ENCODE measurements around the gene DNAH3. TPM values are rescaled to one million over a fixed set of nuclear protein-coding genes. Genes with fewer than 3 reads are reported as not detected.

Gene DNAH3
- total and polyA plus RNA-seq, 2 of the 8 experiments (the other 6 are each of a cell fraction or from before 2014, with no cell fraction given) = 0.57 to 0.71 TPM

DNA sequence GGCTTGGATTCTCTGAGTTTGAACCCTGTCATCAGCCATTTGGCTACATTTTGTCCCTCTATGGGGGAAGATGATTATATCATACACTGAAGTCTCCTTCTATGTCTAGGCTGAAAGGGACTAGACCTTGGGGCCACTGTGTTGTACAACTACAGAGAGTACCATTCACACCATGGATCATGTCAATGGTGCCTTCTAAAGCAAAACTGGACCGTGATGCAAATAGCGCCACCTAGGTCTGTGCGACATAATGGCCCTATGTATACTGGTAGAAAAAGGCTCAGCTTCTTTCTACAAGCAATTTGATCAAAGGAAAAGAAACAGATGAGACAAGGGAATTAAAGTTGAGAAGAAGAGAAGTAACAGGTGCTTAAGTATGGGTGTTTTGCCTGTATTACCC is 149.4 kb downstream of the DNAH3 start:
- POLR2A ChIA-PET (ENCODE audit: partially characterized antibody) = interaction anchor here (0.6 to 1.0 kb wide), 2 partner anchors 53 to 148 kb away, joined by 3 read pairs; no protein-coding TSS in a partner anchor

More for the DNA sequence above, 149.4 kb downstream of the DNAH3 start:
- WGBS, 2 experiments (ENCODE audit: extremely low coverage in 1 of 2, insufficient coverage in 1 of 2, insufficient read length in 1 of 2, insufficient replicate concordance in 2 of 2, low coverage in 1 of 2, low lambda C conversion rate in 2 of 2, missing lambda C conversion rate in 1 of 2) = 10% methylated on average over 3 of the region's 3 CpGs; no CpG with 5 or more reads in 1 of the 2 experiments
- no peaks in the 10 kb centered on the region for H4K20me1 ChIP-seq (replicated peaks in 1 of 2; ENCODE audit: control insufficient read depth in 1 of 2, insufficient read depth in 2 of 2, low read length in 2 of 2)
- H3K9me3 ChIP-seq (ENCODE audit: insufficient read depth in 2 of 2, low read depth in 1 of 2, low read length in 1 of 2) = no peaks in the 10 kb centered on the region
- no peak overlapping the region for H3K4me2 ChIP-seq (ENCODE audit: insufficient read depth in 1 of 2, low read depth in 2 of 2, low read length in 2 of 2)
- no peak overlapping the region for H2BK120ac ChIP-seq (replicated peaks; ENCODE audit: low read depth, low read length)
- no peak overlapping the region for H4K91ac ChIP-seq (replicated peaks; ENCODE audit: insufficient read length, low read length)
- no peaks in the 10 kb centered on the region for H3K36me3 ChIP-seq (ENCODE audit: control insufficient read depth in 2 of 4, insufficient read depth in 4 of 4, low read length in 3 of 4)
- no peak overlapping the region for H2BK5ac ChIP-seq (ENCODE audit: low read depth, low read length)
- no peaks in the 10 kb centered on the region for H3K79me1 ChIP-seq (ENCODE audit: low read depth, low read length)
- no peak overlapping the region for H3K14ac ChIP-seq (ENCODE audit: insufficient read length)
- H3K27me3 ChIP-seq (replicated peaks in 1 of 4; ENCODE audit: control insufficient read depth in 3 of 4, extremely low read depth in 1 of 4, insufficient read depth in 3 of 4, low read length in 3 of 4) = no peaks in the 10 kb centered on the region
- no peak overlapping the region for H3K4ac ChIP-seq (replicated peaks; ENCODE audit: insufficient read length, low read depth, low read length)
- H4K8ac ChIP-seq (ENCODE audit: extremely low read depth, insufficient read depth, low read length) = no peak overlapping the region
- H3K9ac ChIP-seq (replicated peaks in 1 of 4; ENCODE audit: extremely low read depth in 1 of 4, low read depth in 3 of 4, low read length in 3 of 4) = no peak overlapping the region
- no peak overlapping the region for H2BK15ac ChIP-seq (ENCODE audit: low read length)
- H3K4me3 ChIP-seq (ENCODE audit: extremely low read depth in 1 of 4, insufficient read depth in 2 of 4, low read depth in 3 of 4, low read length in 4 of 4) = no peak overlapping the region
- H3K4me1 ChIP-seq (replicated peaks in 1 of 4; ENCODE audit: control insufficient read depth in 3 of 4, insufficient read depth in 4 of 4, low read length in 3 of 4) = no peaks in the 10 kb centered on the region
- no peak overlapping the region for H4K5ac ChIP-seq (ENCODE audit: insufficient read length, low read depth, low read length)
- H3K56ac ChIP-seq (replicated peaks; ENCODE audit: insufficient read length, low read depth, low read length) = no peak overlapping the region
- 0 out of 2 replicates have a peak overlapping the region, but pooled peaks have one; percentile 13 for H2AFZ ChIP-seq (ENCODE audit: low read length)
- TF ChIP-seq RAD21 (IDR thresholded peaks at IDR 0.05 in 1 of 2, conservative IDR thresholded peaks at IDR 0.05 in 1 of 2; ENCODE audit: low read depth in 2 of 2, low read length in 2 of 2) = peak; percentile 59 to 71
- no peak for TF ChIP-seq CHD1 (IDR thresholded peaks at IDR 0.05; ENCODE audit: low read depth, low read length)
- TF ChIP-seq CTCF (IDR thresholded peaks at IDR 0.05; ENCODE audit: control extremely low read depth in 1 of 3, insufficient read depth in 1 of 3, low read depth in 1 of 3, low read length in 3 of 3) = peak; percentile 32 to 83 (median 65)
- 0 out of 2 replicates have a peak, but pooled peaks have one; percentile 11 for TF ChIP-seq YY1 (IDR thresholded peaks at IDR 0.05; ENCODE audit: low read depth, low read length)
- H3K18ac ChIP-seq (ENCODE audit: extremely low read depth, low read length) = no peak overlapping the region
- no peak overlapping the region for H2BK20ac ChIP-seq (ENCODE audit: low read length)
- no peak overlapping the region for H3K27ac ChIP-seq (ENCODE audit: low read depth, low read length)
- DNase-seq (ENCODE audit: low read depth in 1 of 2, low spot score in 2 of 2) (peak in 1 of 2 experiments; percentile 54), FAIRE-seq (peak; percentile 58)
- no peaks in the 10 kb centered on the region for H3K23me2 ChIP-seq (ENCODE audit: low read depth, low read length)
- H2AK5ac ChIP-seq (ENCODE audit: low read depth, low read length) = no peak overlapping the region
- no peak overlapping the region for H2BK12ac ChIP-seq (ENCODE audit: low read depth, low read length)
- H3K79me2 ChIP-seq (ENCODE audit: control insufficient read depth in 1 of 2, insufficient read depth in 2 of 2, low read length in 2 of 2) = no peaks in the 10 kb centered on the region
- no peak overlapping the region for H3K23ac ChIP-seq (ENCODE audit: insufficient read length)
- CTCF ChIA-PET (ENCODE audit: partially characterized antibody) = interaction anchor here (0.6 to 3.4 kb wide), 29 partner anchors 8 to 175 kb away, joined by 3 to 25 read pairs (median 5); no protein-coding TSS in a partner anchor

Measured in H1 (cell line).